ENCODE results near the gene CNPY3. TPM values are rescaled to one million over a fixed set of nuclear protein-coding genes. Genes with fewer than 3 reads are reported as not detected.
"Not testable (repeated sequence)": the region's sequence is repeated elsewhere in the genome, so short reads cannot be mapped to it uniquely, and the experiment has no call there.

Gene CNPY3
- total and polyA plus RNA-seq, 2 of the 13 experiments (the other 11 are each of a cell fraction or from before 2014, with no cell fraction given), result 42.3 to 60.2 TPM

GRCh38 chr6:42894041-42894828 is 35.0 kb upstream of the CNPY3 start (continued):
- peak; percentile 66 for TF ChIP-seq PAXIP1 (CRISPR knock-in tag; conservative IDR thresholded peaks at IDR 0.05)
- peak; percentile 61 for TF ChIP-seq ZFY (CRISPR knock-in tag; IDR thresholded peaks at IDR 0.05)
- peak; percentile 42 for TF ChIP-seq SP4 (CRISPR knock-in tag; IDR thresholded peaks at IDR 0.05)
- TF ChIP-seq FOXP1 (IDR thresholded peaks at IDR 0.05); GABPA (IDR thresholded peaks at IDR 0.05; ENCODE audit: low read depth, low read length): not testable (repeated sequence)
- peak; percentile 47 for TF ChIP-seq FOXP1 (CRISPR knock-in tag; IDR thresholded peaks at IDR 0.05)
- TF ChIP-seq PHF5A (CRISPR knock-in tag; IDR thresholded peaks at IDR 0.05; ENCODE audit: low read depth, unreplicated experiment), result peak; percentile 39
- peak; percentile 24; the same call in 1 of the 2 replicates for TF ChIP-seq GABPA (CRISPR knock-in tag; IDR thresholded peaks at IDR 0.05; ENCODE audit: low read depth)
- peak; percentile 18 for TF ChIP-seq TEAD3 (CRISPR knock-in tag; optimal IDR thresholded peaks at IDR 0.05; ENCODE audit: borderline replicate concordance)
- TF ChIP-seq ZNF792 (CRISPR knock-in tag; IDR thresholded peaks at IDR 0.05), result 0 out of 2 replicates have a peak, but pooled peaks have one; percentile 38
- TF ChIP-seq ZNF790 (CRISPR knock-in tag; IDR thresholded peaks at IDR 0.05; ENCODE audit: borderline replicate concordance), result peak; percentile 24; the same call in 1 of the 2 replicates
- peak; percentile 43; the same call in 1 of the 2 replicates for TF ChIP-seq PHF8 (CRISPR knock-in tag; IDR thresholded peaks at IDR 0.05)
- peak; percentile 9; the same call in 1 of the 2 replicates for TF ChIP-seq HMG20A (CRISPR knock-in tag; IDR thresholded peaks at IDR 0.05; ENCODE audit: borderline replicate concordance)
- 0 out of 2 replicates have a peak, but pooled peaks have one; percentile 21 for TF ChIP-seq KAT7 (CRISPR knock-in tag; IDR thresholded peaks at IDR 0.05; ENCODE audit: borderline replicate concordance)
- TF ChIP-seq CBFB (CRISPR knock-in tag; IDR thresholded peaks at IDR 0.05), result 0 out of 2 replicates have a peak, but pooled peaks have one; percentile 39
- peak; percentile 23; the same call in 1 of the 2 replicates for TF ChIP-seq ARID5B (CRISPR knock-in tag; IDR thresholded peaks at IDR 0.05)
- TF ChIP-seq ZSCAN29 (CRISPR knock-in tag; conservative IDR thresholded peaks at IDR 0.05), result 0 out of 2 replicates have a peak, but pooled peaks have one; percentile 37
- peak; percentile 48; the same call in 1 of the 2 replicates for TF ChIP-seq YEATS2 (CRISPR knock-in tag; IDR thresholded peaks at IDR 0.05; ENCODE audit: borderline replicate concordance)
- TF ChIP-seq GABPB1 (CRISPR knock-in tag; IDR thresholded peaks at IDR 0.05), result peak; percentile 14; the same call in 1 of the 2 replicates
- peak; percentile 20; the same call in 1 of the 2 replicates for TF ChIP-seq KMT2B (CRISPR knock-in tag; IDR thresholded peaks at IDR 0.05)
